IPS DF 4.7 (cell line): ENCODE results near the gene DSTN.

Experiments used
- DNase-seq: peaks from one replicate; pipeline ENCODE4 v3.0.0-alpha.2; 2013; ENCODE audit warnings: low spot score; ENCODE audit errors: extremely low read depth

Gene DSTN

GRCh38 chr20:17622851-17623508 lies 53.1 kb downstream of the DSTN start:
- no peak for DNase-seq

DNA sequence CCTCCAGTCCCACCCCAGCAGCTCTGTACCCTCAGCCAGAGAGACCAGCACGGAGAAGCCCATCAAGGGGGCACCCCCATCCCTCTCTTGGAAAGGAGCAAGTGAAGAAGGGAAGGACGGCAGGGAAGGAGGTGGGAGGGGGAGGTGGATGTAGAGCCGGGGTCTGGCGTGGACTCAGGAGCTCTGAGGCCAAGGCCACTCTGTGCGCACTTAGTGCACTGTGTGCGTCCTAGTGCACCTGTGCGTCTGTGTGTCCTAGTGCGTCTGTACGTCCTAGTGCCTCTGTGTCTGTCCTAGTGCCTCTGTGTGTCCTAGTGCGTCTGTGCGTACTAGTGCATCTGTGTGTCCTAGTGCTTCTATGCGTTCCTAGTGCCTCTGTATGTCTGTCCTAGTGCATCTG lies 54.2 kb downstream of the DSTN start:
- no peak for DNase-seq

- DNase-seq = no peak
Measured at GRCh38 chr20:17624551-17625245, 54.8 kb downstream of the DSTN start.

DNA sequence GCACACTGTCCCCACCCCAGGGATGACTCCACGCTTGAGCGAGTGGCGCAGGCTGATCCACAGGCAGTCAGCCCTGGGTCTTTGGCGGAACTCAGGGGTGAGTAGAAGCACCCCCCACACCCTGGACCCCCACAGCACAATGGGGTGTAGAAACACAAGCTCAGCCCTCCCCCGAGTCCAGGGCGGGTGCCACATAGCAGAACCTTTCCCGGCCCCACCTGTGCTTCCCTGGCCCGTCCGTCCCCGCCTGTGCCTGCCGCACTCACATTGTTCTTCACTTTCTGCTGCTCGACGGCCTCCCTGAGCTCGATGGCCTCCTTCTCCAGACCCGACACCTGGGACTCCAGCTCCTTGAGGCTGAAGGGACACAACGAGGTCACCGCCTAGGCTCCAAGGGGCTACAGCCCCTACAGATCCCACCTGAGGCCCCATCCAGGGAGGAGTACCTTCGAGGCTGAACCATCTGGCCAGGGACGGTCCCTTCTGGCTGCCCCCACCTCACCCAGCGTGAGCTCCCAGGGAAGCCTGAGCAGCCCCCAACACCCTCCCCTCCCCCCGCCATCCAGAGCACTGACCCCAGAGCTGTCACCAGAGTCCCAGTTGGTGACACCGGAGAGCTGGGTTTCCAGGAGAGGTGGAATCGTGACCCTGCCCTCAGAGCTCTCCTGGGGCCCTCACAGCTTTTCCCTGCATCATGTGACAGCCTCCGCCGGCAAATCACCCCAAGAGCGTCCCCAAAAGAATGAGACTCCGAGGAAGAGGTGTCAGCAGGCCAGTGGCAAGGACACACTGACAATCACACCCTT lies 55.6 kb downstream of the DSTN start:
- no peak for DNase-seq

GRCh38 chr20:17626217-17627007 lies 56.5 kb downstream of the DSTN start:
- no peak for DNase-seq

- DNase-seq = no peak
Measured at GRCh38 chr20:17627101-17627955, 57.5 kb downstream of the DSTN start.

GRCh38 chr20:17628101-17628841 lies 58.4 kb downstream of the DSTN start:
- no peak for DNase-seq

DNA sequence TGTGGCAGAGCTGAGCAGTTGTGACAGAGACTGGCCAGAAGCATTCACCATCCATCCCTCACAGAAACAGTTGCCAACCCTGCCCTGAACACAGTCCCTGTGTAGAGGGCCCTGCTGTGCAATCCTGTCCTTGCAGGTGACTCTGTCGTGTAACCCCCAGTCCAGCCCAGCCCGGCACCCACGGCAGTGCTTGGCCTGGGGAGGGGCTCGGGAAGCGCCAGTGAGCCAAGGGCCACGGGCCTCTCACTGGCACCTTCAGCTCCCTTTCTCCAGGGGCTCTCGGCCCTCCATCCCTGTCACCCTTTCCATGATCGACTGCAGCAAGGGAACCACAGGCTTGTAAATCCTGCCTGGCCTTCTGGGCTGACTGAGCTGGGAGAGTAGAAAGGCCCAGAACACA lies 59.1 kb downstream of the DSTN start:
- no peak for DNase-seq

GRCh38 chr20:17629678-17630089 lies 59.8 kb downstream of the DSTN start:
- no peak for DNase-seq

DNA sequence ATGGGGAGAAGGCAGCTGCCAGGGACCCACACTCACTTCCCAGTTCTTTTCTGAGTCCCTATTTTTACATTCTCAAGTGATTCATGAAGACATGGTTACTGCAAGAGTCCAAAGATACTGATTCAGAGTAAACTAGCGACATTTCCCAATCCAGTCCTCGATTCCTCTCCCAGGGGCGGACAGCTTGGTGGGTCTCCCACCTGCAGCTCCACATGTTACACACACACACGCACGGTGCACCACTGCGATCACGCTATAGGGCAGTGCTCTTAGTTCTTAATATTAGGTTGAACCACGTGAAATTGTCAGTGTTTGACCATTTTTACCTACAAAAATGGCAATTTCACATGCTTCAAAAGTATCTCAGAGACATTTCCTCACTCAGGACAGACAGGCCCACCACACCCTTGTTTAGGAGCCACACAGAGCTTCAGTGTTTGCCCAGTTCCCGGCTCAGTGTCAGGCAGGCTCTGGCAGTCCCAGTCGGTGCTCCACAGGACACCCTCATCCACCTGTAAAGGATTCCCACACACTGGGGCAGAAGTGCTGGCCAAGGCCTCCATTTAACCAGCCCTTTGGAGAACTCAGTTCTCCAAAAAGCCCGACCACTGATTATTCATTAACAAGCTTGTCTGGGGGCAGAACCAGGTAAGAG lies 60.4 kb downstream of the DSTN start:
- no peak for DNase-seq

GRCh38 chr20:17630806-17631195 lies 60.9 kb downstream of the DSTN start:
- no peak for DNase-seq

GRCh38 chr20:17631576-17632319 lies 61.9 kb downstream of the DSTN start:
- DNase-seq = no peak

- DNase-seq = no peak
Measured at GRCh38 chr20:17633221-17633849, 63.5 kb downstream of the DSTN start.

GRCh38 chr20:17633850-17634500 lies 64.1 kb downstream of the DSTN start:
- no peak for DNase-seq

- DNase-seq = no peak
Measured at GRCh38 chr20:17634661-17635331, 64.9 kb downstream of the DSTN start.

DNA sequence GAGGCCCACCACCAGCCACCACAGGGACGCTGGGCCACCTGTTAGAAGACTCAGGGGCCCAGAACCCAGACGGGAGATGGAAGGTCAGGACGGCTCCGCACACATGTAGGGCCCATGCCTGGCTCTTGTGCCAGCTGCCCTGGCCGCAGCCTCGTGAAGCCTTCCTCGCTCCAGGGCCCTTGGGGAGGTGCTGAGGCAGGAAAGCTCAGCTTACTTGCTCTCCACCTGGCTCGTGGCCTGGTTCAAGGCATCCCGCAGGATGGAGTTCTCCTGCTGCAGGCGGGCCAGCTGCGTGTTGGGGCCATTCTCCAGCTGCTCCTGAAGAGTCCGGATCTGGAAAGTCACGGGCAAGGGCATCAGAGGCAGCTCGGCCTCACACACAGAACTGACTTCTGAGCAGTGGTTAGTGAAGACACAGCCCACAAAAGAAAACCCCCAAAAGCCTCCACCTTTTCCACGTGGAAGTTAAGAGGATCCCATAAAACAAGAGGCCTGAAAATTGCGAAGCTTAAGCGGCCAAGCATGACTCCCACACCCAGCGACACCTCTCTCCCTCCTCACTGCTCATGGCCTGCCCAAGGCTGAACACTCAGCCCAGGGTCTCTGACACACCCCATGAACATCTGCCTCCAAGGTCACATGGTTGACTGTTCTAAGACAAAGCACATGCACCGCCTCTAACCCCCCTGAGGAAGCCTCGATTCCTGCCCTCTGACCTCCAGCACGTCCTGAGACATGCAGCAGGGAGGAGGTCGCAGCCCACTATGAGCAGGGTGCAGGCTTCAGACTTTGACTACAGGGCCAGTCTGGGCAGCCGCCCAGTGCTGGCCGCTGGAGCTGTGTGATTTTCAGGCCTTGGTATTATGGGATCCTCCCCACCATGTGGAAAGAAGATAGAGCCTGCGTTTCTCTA lies 65.7 kb downstream of the DSTN start:
- no peak for DNase-seq
